ENCODE data around the gene HP.
"Not testable (repeated sequence)": the region's sequence is repeated elsewhere in the genome, so short reads cannot be mapped to it uniquely, and the experiment has no call there.

The HP gene

GRCh38 chr16:72044296-72044695, 10.0 kb upstream of the HP start:
- no peak for DNase-seq

- no peak for DNase-seq
Measured at GRCh38 chr16:72044825-72045359, 9.4 kb upstream of the HP start.

GRCh38 chr16:72049110-72049509, 5.2 kb upstream of the HP start:
- no peak for DNase-seq

GRCh38 chr16:72050769-72051464, 3.4 kb upstream of the HP start:
- DNase-seq: peak; percentile 10

- DNase-seq: peak; percentile 8
Measured at GRCh38 chr16:72051818-72052217, 2.5 kb upstream of the HP start.

GRCh38 chr16:72055911-72056310, 1.6 kb downstream of the HP start:
- DNase-seq: no peak

- not testable (repeated sequence) for DNase-seq
Measured at GRCh38 chr16:72057313-72057712, 3.0 kb downstream of the HP start.

GRCh38 chr16:72059060-72059459, 4.8 kb downstream of the HP start:
- DNase-seq: not testable (repeated sequence)

- no peak for DNase-seq
Measured at GRCh38 chr16:72060405-72060804, 6.1 kb downstream of the HP start.

- no peak for DNase-seq
Measured at GRCh38 chr16:72061564-72061963, 7.3 kb downstream of the HP start.

GRCh38 chr16:72064361-72064894, 10.1 kb downstream of the HP start:
- DNase-seq: no peak

- no peak for DNase-seq
Measured at GRCh38 chr16:72066747-72067146, 12.4 kb downstream of the HP start.

- no peak for DNase-seq
Measured at GRCh38 chr16:72068930-72069329, 14.6 kb downstream of the HP start.

GRCh38 chr16:72072514-72073342, 18.4 kb downstream of the HP start:
- DNase-seq: no peak

GRCh38 chr16:72073560-72074230, 19.4 kb downstream of the HP start:
- no peak for DNase-seq

- DNase-seq: not testable (repeated sequence)
Measured at GRCh38 chr16:72075067-72075466, 20.8 kb downstream of the HP start.

GRCh38 chr16:72076991-72077706, 22.8 kb downstream of the HP start:
- not testable (repeated sequence) for DNase-seq

GRCh38 chr16:72083778-72084404, 29.6 kb downstream of the HP start:
- DNase-seq: no peak

GRCh38 chr16:72084445-72084844, 30.1 kb downstream of the HP start:
- no peak for DNase-seq

GRCh38 chr16:72085002-72085401, 30.7 kb downstream of the HP start:
- no peak for DNase-seq

- DNase-seq: no peak
Measured at GRCh38 chr16:72091217-72091616, 36.9 kb downstream of the HP start.

- DNase-seq: no peak
Measured at GRCh38 chr16:72092832-72093447, 38.6 kb downstream of the HP start.

All from SIG-M5 (cell line).